Activated T-helper 1 cell treated with anti-CD3 and anti-CD28 coated beads, Interleukin-12 subunit alpha, Interleukin-12 subunit beta, Interleukin-2, Interleukin-4 antibody, amounts not matched to agents 30 ng/mL and 10 ng/mL and 1 ng/mL, durations not matched to agents 14 hours and 24 hours and 36 hours (primary cell): ENCODE measurements around the gene COL15A1. TPM values are rescaled to one million over a fixed set of nuclear protein-coding genes. Genes with fewer than 3 reads are reported as not detected.
"Not testable (repeated sequence)": the region's sequence is repeated elsewhere in the genome, so short reads cannot be mapped to it uniquely, and the experiment has no call there.

Experiments
- DNase-seq: peaks from one replicate; pipeline ENCODE4 v3.0.0; 2021; ENCODE audit warnings: low spot score
- H3K27ac Mint-ChIP-seq: one replicate; pipeline ENCODE4 v1.8.0; 2021; ENCODE audit warnings: mild to moderate bottlenecking, mixed read lengths
- H3K27me3 Mint-ChIP-seq: one replicate; pipeline ENCODE4 v1.8.0; 2022; ENCODE audit warnings: mild to moderate bottlenecking, moderate library complexity, mixed read lengths; ENCODE audit not compliant: insufficient read depth
- H3K36me3 Mint-ChIP-seq: one replicate; pipeline ENCODE4 v1.8.0; 2021; ENCODE audit warnings: low read depth, mixed read lengths
- H3K4me1 Mint-ChIP-seq: one replicate; pipeline ENCODE4 v1.8.0; 2021; ENCODE audit warnings: low read depth, mixed read lengths
- H3K4me3 Mint-ChIP-seq: one replicate; pipeline ENCODE4 v1.8.0; 2021; ENCODE audit warnings: mild to moderate bottlenecking, moderate library complexity, mixed read lengths
- H3K9me3 Mint-ChIP-seq: one replicate; pipeline ENCODE4 v1.8.0; 2021; ENCODE audit warnings: mixed read lengths
- intact Hi-C: fragments of 100-400 bp; cut with micrococcal nuclease; formaldehyde crosslinking; loops from one replicate; pipeline ENCODE4 v1.15.1; 2024
- total RNA-seq: library from RNA; stranded (reverse); gene quantifications from 2 replicates; pipeline ENCODE4 v1.2.3, GENCODE V29; 2022

Gene COL15A1
- 0.02 and 0.05 TPM in 2 replicates for total RNA-seq

- Mint-ChIP-seq H3K27me3 (peaks cover 77% of the 10 kb centered on the region), H3K4me3 (peak within 1 kb of the TSS; percentile 56), H3K9me3 (no peaks in the 10 kb centered on the region), H3K36me3 (no peaks in the 10 kb centered on the region), H3K4me1 (peaks cover 6% of the 10 kb centered on the region), H3K27ac (no peak within 1 kb of the TSS)
- no peak for DNase-seq
- intact Hi-C loops = no loop called here
Measured at GRCh38 chr9:98943682-98944056, at the start of gene COL15A1. COL15A1 (plus strand) TSS chr9:98943907; CDS start chr9:98944062, 155 bp downstream.

DNA sequence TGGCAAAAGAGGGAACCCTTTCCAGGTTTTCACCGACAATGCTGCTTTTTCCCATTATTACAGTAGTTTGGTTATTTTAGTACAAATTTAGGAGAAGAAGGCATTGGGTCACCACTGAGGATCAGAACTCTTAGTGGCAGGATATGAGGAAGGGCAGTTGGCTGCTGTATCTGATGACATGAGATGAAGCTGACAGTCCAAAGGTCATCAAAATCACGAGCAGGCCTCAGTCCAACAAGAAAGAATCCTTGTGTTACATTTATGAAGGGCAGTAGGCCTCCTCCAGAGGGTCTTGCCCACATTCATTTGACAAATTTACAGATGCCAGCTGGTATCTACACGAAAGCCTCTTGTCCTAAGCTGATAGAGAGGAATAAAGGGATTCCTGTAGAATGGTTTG, 49.5 kb upstream of the COL15A1 start:
- intact Hi-C loops = no loop called here
- no peaks in the 10 kb centered on the region for H3K36me3 Mint-ChIP-seq
- H3K4me3 Mint-ChIP-seq = no peak overlapping the region
- peaks cover 30% of the 10 kb centered on the region for H3K27me3 Mint-ChIP-seq
- no peaks in the 10 kb centered on the region for H3K9me3 Mint-ChIP-seq
- DNase-seq = no peak
- no peaks in the 10 kb centered on the region for H3K4me1 Mint-ChIP-seq
- no peak overlapping the region for H3K27ac Mint-ChIP-seq

DNA sequence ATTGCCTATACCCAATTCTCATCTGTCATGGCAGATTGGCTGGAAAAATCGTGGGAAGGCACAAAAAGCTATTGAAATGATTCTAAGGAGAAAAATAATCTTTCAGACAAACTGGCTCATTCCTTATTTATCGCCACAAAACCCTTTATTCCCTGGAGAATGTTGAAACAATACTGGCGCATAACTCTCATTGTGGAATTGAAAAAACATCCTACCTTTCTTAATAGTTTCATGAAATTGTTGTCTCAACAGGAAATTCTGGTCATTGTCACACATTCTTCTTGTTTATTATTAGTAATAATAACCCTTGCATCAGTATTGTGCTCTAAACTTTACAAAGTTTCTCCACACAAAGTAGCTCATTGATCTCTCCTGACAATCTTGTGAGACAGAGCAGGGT, 48.9 kb upstream of the COL15A1 start:
- Mint-ChIP-seq H3K36me3 (no peaks in the 10 kb centered on the region), H3K27ac (no peak overlapping the region), H3K9me3 (no peaks in the 10 kb centered on the region), H3K4me1 (no peaks in the 10 kb centered on the region), H3K4me3 (no peak overlapping the region), H3K27me3 (peaks cover 30% of the 10 kb centered on the region)
- DNase-seq = no peak
- intact Hi-C loops = no loop called here

DNA sequence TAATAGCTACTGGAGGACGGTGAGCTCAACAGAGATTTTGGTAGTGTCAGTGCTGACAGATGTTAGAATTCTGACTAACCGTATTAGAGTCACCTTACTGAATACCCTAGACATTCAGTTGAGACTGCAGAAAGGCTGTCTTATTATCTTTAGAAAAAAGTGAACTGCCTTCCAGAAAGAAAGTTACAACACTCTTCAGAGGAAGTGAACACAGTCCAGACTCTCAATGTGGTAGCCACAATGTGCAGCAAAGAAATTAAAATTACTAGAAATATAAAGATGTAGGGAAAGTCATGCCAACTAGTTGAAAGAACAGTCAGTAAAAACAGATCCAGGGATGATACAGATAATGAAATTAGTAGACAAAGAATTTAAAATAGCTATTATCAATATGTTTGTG, 47.1 kb upstream of the COL15A1 start:
- no peaks in the 10 kb centered on the region for H3K9me3 Mint-ChIP-seq
- H3K27me3 Mint-ChIP-seq = peaks cover 22% of the 10 kb centered on the region
- H3K4me1 Mint-ChIP-seq = no peaks in the 10 kb centered on the region
- intact Hi-C loops = no loop called here
- H3K27ac Mint-ChIP-seq = no peak overlapping the region
- DNase-seq = no peak
- no peak overlapping the region for H3K4me3 Mint-ChIP-seq
- no peaks in the 10 kb centered on the region for H3K36me3 Mint-ChIP-seq

DNA sequence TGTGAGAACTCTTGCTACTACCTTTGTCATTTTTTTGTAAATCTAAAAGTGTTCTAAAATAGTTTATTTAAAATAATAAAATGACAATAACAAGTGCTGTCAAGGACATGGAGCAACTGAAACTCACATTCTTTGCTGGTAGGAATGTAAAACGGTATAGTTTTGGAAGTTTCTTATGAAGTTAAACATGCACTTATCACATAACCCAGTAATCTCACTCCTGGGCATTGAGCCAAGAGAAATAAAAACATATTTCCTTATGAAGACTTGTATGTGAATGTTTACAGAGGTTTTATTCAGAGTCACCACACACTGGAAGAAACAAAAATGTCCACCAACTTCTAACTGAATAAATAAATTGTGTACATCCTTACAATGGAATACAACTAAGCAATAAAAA, 46.0 kb upstream of the COL15A1 start:
- no peak for DNase-seq
- Mint-ChIP-seq H3K27ac (no peak overlapping the region), H3K4me1 (no peaks in the 10 kb centered on the region), H3K4me3 (no peak overlapping the region), H3K9me3 (no peaks in the 10 kb centered on the region), H3K27me3 (peaks cover 13% of the 10 kb centered on the region), H3K36me3 (no peaks in the 10 kb centered on the region)
- intact Hi-C loops = no loop called here

DNA sequence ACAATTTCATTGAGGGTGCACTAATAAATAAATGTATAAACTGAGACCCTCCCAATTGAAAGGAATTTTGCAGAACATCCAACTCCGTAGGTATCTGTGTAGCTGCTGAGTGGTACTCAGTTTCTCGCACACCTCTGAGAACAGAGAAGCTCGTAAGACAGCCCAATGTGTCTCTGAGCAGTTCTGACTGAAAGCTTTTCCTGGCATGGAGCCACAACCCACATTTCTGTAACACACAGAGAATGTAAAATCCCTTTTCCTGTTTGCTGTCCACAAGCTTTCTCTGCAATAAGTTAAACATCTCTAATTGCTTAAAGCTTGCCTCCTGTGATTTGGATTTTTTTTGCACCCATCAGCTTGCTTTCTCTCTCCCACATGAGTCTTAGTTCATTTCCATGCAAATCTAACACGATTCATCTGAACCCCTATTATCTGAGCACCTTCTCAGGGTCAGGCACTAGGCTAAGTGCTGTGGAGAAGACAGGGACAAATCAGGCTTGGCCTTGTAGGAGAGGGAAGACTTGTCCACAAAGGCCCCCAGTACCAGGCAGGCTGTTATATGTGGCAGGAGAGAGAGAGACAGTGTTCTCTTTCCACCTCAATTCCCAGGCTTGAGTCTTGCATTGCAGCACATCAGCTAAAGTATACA, 44.2 kb upstream of the COL15A1 start:
- Mint-ChIP-seq H3K9me3 (no peaks in the 10 kb centered on the region), H3K27me3 (peaks cover 16% of the 10 kb centered on the region), H3K4me1 (no peaks in the 10 kb centered on the region), H3K27ac (no peak overlapping the region), H3K36me3 (no peaks in the 10 kb centered on the region), H3K4me3 (no peak overlapping the region)
- intact Hi-C loops = no loop called here
- no peak for DNase-seq

DNA sequence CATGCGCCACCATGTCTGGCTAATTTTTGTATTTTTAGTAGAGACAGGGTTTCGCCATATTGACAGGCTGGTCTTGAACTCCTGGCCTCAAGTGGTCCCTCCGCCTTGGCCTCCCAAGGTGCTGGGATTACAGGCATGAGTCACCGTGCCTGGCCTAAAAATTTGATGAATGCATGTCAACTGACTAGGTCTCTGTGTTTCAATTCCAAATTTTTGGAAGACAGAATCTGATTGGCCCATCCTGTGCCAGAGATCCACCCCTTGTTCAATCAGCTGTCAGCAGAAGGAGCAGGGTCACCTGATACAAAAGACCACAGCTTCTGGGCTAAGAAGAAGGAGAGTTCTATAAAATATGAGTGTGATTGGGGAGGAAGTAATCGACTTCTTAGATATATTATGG, 43.5 kb upstream of the COL15A1 start:
- H3K4me1 Mint-ChIP-seq = no peaks in the 10 kb centered on the region
- DNase-seq = no peak
- intact Hi-C loops = no loop called here
- H3K9me3 Mint-ChIP-seq = no peaks in the 10 kb centered on the region
- H3K36me3 Mint-ChIP-seq = no peaks in the 10 kb centered on the region
- no peak overlapping the region for H3K4me3 Mint-ChIP-seq
- H3K27ac Mint-ChIP-seq = no peak overlapping the region
- H3K27me3 Mint-ChIP-seq = peaks cover 16% of the 10 kb centered on the region

DNA sequence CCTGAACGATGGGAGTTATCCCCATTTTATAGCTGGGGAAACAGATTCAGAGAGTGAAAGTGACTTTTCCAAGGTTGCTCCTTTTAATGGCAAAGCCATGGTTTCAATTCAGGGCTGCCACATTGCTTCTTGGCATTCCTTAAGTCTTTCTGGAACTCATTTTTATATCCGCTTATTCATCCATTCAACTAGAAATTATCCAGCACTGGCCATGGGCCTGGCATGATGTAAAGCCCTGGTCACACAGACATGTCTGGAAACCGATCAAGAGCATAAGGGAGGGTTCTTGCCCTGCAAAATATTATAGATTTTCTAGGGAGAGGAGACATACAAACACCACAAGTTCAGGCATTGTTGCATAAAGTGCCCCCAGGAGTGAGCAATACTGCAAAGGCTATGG, 43.0 kb upstream of the COL15A1 start:
- peaks cover 16% of the 10 kb centered on the region for H3K27me3 Mint-ChIP-seq
- no peak overlapping the region for H3K4me3 Mint-ChIP-seq
- intact Hi-C loops = no loop called here
- DNase-seq = no peak
- no peak overlapping the region for H3K27ac Mint-ChIP-seq
- no peaks in the 10 kb centered on the region for H3K9me3 Mint-ChIP-seq
- no peaks in the 10 kb centered on the region for H3K36me3 Mint-ChIP-seq
- no peaks in the 10 kb centered on the region for H3K4me1 Mint-ChIP-seq

GRCh38 chr9:98901843-98902242, 41.9 kb upstream of the COL15A1 start:
- H3K27ac Mint-ChIP-seq, intact Hi-C loops, DNase-seq, H3K36me3 Mint-ChIP-seq, H3K4me1 Mint-ChIP-seq, H3K9me3 Mint-ChIP-seq, H3K4me3 Mint-ChIP-seq: not testable (repeated sequence)
- H3K27me3 Mint-ChIP-seq = peaks cover 14% of the 10 kb centered on the region

DNA sequence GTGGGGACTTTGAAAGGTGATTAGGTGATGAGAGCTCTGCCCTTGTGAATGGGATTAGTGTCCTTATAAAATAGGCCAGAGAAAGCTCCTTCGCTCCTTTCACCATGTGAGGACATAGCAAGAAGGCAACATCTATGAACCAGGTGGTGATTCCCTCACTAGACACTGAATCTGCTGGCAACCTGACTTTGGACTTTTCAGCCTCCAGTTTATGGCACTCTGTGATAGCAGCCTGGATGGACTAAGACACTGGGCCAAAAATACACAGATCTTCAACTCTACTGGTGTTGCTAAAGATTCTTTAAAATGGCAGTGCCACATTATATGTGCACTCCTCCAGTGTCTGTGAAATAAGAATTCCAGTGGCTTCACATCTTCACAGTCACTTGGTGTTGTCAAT, 41.2 kb upstream of the COL15A1 start:
- no peaks in the 10 kb centered on the region for H3K4me1 Mint-ChIP-seq
- no peak for DNase-seq
- no peak overlapping the region for H3K4me3 Mint-ChIP-seq

DNA sequence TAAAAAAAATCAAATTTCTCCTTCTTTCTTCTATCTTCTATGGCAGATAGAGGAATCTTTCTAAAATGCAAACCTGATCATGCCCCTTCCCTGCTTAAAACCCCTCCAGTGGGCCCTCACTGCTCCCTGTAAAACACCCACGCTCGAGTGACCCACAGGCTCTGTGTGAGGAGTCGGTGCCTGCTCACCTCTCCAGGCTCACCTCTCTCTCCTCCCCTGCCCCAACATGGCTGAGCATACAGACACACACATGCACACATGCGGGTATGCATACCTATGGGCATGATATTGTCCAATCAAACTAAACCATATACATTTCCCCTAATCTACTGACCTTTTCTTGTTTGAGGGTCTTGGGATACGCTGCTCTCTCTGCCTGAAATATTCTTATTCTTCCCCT, 40.8 kb upstream of the COL15A1 start:
- Mint-ChIP-seq H3K9me3 (no peaks in the 10 kb centered on the region), H3K4me1 (no peaks in the 10 kb centered on the region), H3K36me3 (no peaks in the 10 kb centered on the region), H3K27me3 (peaks cover 9% of the 10 kb centered on the region), H3K4me3 (no peak overlapping the region), H3K27ac (no peak overlapping the region)
- DNase-seq = no peak
- intact Hi-C loops = no loop called here

More for the DNA sequence above, 41.2 kb upstream of the COL15A1 start:
- H3K27ac Mint-ChIP-seq = no peak overlapping the region
- intact Hi-C loops = no loop called here
- no peaks in the 10 kb centered on the region for H3K36me3 Mint-ChIP-seq
- H3K27me3 Mint-ChIP-seq = peaks cover 9% of the 10 kb centered on the region
- no peaks in the 10 kb centered on the region for H3K9me3 Mint-ChIP-seq

- Mint-ChIP-seq H3K4me1 (no peaks in the 10 kb centered on the region), H3K4me3 (no peak overlapping the region), H3K9me3 (no peaks in the 10 kb centered on the region), H3K27ac (no peak overlapping the region), H3K27me3 (peaks cover 6% of the 10 kb centered on the region), H3K36me3 (no peaks in the 10 kb centered on the region)
- intact Hi-C loops = no loop called here
- no peak for DNase-seq
Measured at GRCh38 chr9:98903961-98904411, 39.7 kb upstream of the COL15A1 start.

DNA sequence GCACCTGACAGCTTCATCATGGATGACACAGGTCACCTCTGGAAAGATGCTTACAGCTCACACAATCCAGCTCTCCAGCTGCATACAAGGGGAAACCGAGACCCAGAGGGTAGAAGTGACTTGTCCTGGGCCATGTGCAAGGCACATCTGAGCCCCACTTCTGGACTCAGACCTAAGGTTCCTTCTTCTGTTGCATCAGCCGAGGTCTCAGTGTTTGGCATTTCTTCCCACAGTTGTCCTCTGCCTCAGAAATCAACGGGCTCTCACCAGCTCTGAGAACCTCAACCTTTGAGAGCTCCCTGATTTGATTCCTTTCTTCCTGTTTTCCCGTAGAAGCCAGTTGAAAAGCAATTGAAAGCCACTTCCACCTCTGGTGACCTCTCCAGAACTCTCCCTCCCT, 38.7 kb upstream of the COL15A1 start:
- Mint-ChIP-seq H3K27ac (no peak overlapping the region), H3K9me3 (no peaks in the 10 kb centered on the region), H3K36me3 (no peaks in the 10 kb centered on the region), H3K4me1 (no peaks in the 10 kb centered on the region), H3K4me3 (no peak overlapping the region), H3K27me3 (peaks cover 5% of the 10 kb centered on the region)
- DNase-seq = no peak
- intact Hi-C loops = no loop called here
